MM.1S (cell line): ENCODE measurements around the gene SLC44A1.

Source experiments
- CTCF ChIP-seq: fragments of 300-600 bp; sonication (generic); IDR thresholded peaks from 2 replicates; pipeline ENCODE4 v1.5.1; 2016; ENCODE audit warnings: antibody characterized with exemption, low read length, mixed read lengths
- EZH2 ChIP-seq: fragments of 300-600 bp; sonication (generic); optimal IDR thresholded peaks from 2 replicates; pipeline ENCODE3; 2017; ENCODE audit warnings: low read depth, mild to moderate bottlenecking, antibody characterized with exemption, low read length, mixed read lengths
- EZH2phosphoT487 ChIP-seq: fragments of 300-600 bp; sonication (generic); IDR thresholded peaks from 2 replicates; pipeline ENCODE4 v1.6.1; 2018; ENCODE audit warnings: antibody characterized with exemption, low read length

- TF ChIP-seq CTCF = no peak
- TF ChIP-seq EZH2 = no peak
- TF ChIP-seq EZH2phosphoT487 = no peak
Measured at GRCh38 chr9:105373723-105374122, 129.3 kb downstream of the SLC44A1 start.
